Right atrium auricular region (tissue), 2 donors: Measurements from ENCODE around the gene CFAP221. TPM values are rescaled to one million over a fixed set of nuclear protein-coding genes. Genes with fewer than 3 reads are reported as not detected.

Experiments used
- DNase-seq: peaks from one replicate; pipeline ENCODE4 v3.0.0-alpha.2; 2019; ENCODE audit warnings: low spot score
- H3K27ac ChIP-seq, 2 donors: fragments of 200-600 bp; sonication (generic); 1 replicate in 1 of 2; 2 replicates in 1 of 2; pipeline ENCODE4 v1.5.1; 2016 to 2019
- H3K27me3 ChIP-seq, 2 donors: fragments of 200-600 bp; sonication (generic); one replicate each; pipeline versions ENCODE4 v1.5.1 to v1.6.0; 2017 to 2019
- H3K36me3 ChIP-seq: fragments of 200-600 bp; sonication (generic); one replicate; pipeline ENCODE4 v1.5.1; 2016
- H3K4me1 ChIP-seq, 2 donors: fragments of 200-600 bp; sonication (generic); one replicate each; pipeline versions ENCODE4 v1.5.1 to v1.6.0; 2017 to 2019
- H3K4me3 ChIP-seq, 2 donors: fragments of 200-600 bp; sonication (generic); 1 replicate in 1 of 2; 2 replicates in 1 of 2; pipeline ENCODE4 v1.5.1; 2017 to 2019; ENCODE audit warnings: mild to moderate bottlenecking in 1 of 2, moderate library complexity in 1 of 2
- H3K9me3 ChIP-seq, 2 donors: fragments of 200-600 bp; sonication (generic); one replicate each; pipeline ENCODE4 v1.5.1; 2019
- total RNA-seq, 2 donors: library from RNA; depleted of rRNA; stranded (reverse); fragments of >200 nt; gene quantifications; one replicate each; pipeline ENCODE4 v1.1.0, GENCODE V29; 2016
- TF ChIP-seq, protein P1 (sequence below), 2 donors: fragments of 200-600 bp; sonication (generic); IDR thresholded peaks; one replicate each; pipeline ENCODE4 v1.5.1; 2019; ENCODE audit warnings: antibody characterized with exemption in 2 of 2

Gene CFAP221
- total RNA-seq, 2 donors from 2014 or later: 0.44 to 1.1 TPM

DNA sequence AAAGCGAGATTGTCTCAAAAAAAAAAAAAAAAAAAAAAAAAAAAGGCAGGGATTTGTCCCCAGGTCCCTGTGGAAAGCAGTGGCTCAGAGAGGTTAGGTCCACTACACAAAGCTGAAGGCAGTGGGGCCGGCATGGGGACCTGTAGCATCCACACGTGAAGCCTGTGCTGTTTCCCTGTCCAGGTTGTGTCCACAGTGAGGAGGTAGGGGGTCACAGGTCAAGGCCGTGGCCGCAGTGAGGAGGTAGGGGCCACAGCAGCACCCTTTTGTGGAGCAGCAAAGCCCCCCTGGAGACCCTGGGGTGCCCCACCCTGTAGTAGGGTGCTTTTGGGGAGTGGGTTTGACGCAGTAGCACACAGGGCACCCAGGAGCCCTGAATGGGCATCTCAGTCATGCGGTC, 148.7 kb downstream of the CFAP221 start:
- H3K27me3 ChIP-seq: no peaks in the 10 kb centered on the region
- peaks cover 6% of the 10 kb centered on the region for H3K36me3 ChIP-seq
- TF ChIP-seq, protein P1, sequence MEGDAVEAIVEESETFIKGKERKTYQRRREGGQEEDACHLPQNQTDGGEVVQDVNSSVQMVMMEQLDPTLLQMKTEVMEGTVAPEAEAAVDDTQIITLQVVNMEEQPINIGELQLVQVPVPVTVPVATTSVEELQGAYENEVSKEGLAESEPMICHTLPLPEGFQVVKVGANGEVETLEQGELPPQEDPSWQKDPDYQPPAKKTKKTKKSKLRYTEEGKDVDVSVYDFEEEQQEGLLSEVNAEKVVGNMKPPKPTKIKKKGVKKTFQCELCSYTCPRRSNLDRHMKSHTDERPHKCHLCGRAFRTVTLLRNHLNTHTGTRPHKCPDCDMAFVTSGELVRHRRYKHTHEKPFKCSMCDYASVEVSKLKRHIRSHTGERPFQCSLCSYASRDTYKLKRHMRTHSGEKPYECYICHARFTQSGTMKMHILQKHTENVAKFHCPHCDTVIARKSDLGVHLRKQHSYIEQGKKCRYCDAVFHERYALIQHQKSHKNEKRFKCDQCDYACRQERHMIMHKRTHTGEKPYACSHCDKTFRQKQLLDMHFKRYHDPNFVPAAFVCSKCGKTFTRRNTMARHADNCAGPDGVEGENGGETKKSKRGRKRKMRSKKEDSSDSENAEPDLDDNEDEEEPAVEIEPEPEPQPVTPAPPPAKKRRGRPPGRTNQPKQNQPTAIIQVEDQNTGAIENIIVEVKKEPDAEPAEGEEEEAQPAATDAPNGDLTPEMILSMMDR (IDR thresholded peaks at IDR 0.05): no peak
- H3K4me1 ChIP-seq: peaks cover 0 to 8% of the 10 kb centered on the region in 2 donors
- H3K9me3 ChIP-seq: no peaks in the 10 kb centered on the region
- no peak overlapping the region for H3K27ac ChIP-seq
- DNase-seq: no peak
- no peak overlapping the region for H3K4me3 ChIP-seq

DNA sequence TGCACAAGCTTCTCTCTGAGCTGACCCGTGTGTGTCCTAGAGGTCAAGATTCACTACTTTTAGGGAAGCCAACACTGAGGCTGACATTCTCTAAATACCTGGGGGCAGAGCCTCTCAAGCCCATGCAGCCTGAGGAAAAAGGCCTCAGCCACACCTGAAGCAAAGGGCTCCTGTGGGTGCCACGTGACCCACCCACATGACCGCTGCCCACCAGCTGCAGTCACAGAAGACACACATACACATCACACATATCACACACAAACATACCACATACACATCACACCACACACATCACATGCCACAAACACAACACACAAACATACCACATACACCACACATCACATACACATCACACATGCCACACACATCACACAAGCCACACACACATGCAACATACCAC, 149.3 kb downstream of the CFAP221 start:
- Histone ChIP-seq H3K9me3 (no peaks in the 10 kb centered on the region), H3K27me3 (no peaks in the 10 kb centered on the region), H3K27ac (no peak overlapping the region), H3K4me3 (no peak overlapping the region), H3K4me1 (peaks cover 0 to 8% of the 10 kb centered on the region in 2 donors), H3K36me3 (peaks cover 6% of the 10 kb centered on the region)
- DNase-seq: no peak
- TF ChIP-seq, protein P1 (IDR thresholded peaks at IDR 0.05): no peak

DNA sequence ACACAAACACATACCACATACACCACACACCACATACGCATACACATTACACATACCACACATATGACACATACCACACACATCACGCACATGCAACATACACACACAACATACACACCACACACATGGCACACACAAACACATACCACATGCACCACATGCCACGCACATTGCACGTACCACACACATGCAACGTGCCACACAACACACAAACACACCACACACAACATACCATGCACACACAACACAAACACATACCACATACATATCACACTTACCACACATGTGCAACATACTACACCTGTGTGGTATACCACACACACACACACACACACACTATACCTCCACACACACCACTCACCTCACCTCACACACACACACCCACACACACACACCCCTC, 149.7 kb downstream of the CFAP221 start:
- TF ChIP-seq, protein P1 (IDR thresholded peaks at IDR 0.05): no peak
- no peak overlapping the region for H3K27ac ChIP-seq
- peaks cover 3% of the 10 kb centered on the region for H3K36me3 ChIP-seq
- H3K27me3 ChIP-seq: no peaks in the 10 kb centered on the region
- DNase-seq: no peak
- H3K9me3 ChIP-seq: no peaks in the 10 kb centered on the region
- H3K4me1 ChIP-seq: peaks cover 0 to 8% of the 10 kb centered on the region in 2 donors
- no peak overlapping the region for H3K4me3 ChIP-seq

DNA sequence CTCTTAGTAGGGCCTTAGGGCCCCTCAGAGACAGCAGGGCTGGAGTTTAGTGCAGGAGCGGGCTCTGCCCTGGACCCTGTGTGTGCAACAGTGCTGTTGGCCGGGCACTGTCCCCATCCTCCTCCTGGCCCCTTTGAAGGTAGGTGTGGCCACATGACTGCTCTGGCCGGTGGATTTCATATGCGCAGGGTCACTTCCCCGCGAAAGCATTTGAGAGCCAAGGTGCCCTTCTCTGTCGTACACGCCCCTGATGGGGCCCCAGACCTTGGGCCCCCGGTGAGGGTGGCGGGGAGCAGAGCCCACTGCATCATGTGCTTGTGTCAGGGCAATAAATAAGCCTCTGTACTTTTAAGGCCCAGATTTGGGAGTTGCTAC, 150.2 kb downstream of the CFAP221 start:
- no peaks in the 10 kb centered on the region for H3K9me3 ChIP-seq
- H3K36me3 ChIP-seq: no peaks in the 10 kb centered on the region
- H3K4me3 ChIP-seq: no peak overlapping the region
- no peak overlapping the region for H3K27ac ChIP-seq
- TF ChIP-seq, protein P1 (IDR thresholded peaks at IDR 0.05): no peak
- no peaks in the 10 kb centered on the region for H3K27me3 ChIP-seq
- H3K4me1 ChIP-seq: peaks cover 0 to 8% of the 10 kb centered on the region in 2 donors
- no peak for DNase-seq

DNA sequence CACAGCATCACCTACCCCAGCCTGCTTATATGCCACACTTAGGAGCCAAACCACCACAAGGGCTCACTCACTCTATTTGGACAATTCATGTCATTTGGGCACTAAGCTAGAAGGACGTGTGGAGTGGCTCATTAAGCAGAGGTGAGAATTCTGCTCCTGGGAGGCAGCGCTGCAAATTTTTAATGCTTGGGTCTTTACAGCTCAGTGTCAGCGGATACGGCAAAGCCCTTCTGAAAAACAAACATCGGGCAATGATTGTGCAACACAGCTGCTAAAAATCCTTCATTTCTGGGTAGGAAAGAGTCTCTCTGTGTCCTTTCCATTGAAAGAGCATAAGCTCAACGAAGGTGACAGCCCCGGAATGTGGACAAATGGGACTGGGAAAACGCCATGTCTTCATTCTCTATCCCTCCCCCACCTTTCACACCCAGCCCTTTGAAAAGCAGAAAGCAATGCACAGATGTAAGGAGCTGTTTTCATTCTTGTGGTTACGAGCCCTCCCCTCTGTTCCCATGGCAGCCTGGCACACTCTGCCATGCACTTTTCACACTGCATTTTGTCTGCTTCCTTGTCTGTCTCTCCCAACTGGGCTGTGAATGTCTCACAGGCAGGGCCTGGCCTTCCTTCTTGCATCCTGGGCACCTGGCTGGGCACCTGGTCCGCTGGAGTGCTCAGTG, 150.7 kb downstream of the CFAP221 start:
- Histone ChIP-seq H3K27me3 (no peaks in the 10 kb centered on the region), H3K9me3 (no peaks in the 10 kb centered on the region), H3K4me1 (peaks cover 0 to 8% of the 10 kb centered on the region in 2 donors), H3K36me3 (no peaks in the 10 kb centered on the region), H3K27ac (no peak overlapping the region), H3K4me3 (no peak overlapping the region)
- TF ChIP-seq, protein P1 (IDR thresholded peaks at IDR 0.05): no peak
- DNase-seq: no peak

DNA sequence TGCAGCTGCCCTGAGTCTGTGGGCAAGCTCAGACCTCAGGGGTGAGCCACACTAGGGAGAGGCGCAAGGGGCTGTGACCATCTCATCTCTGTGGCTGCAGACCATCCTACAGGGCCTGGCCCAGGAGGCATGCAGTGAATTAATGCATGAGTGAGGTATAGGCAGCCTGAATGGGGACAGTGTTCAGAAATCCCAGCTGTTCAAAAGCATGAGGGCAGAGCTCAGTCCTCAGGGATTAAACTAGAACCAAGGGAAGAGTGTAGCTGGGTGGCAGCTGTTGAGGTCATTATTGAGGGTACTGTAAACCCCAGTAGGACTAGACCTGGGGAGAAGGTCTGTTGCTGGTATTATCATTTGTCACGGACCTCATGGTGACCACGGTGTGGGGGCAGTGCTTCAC, 151.8 kb downstream of the CFAP221 start:
- peaks cover 0 to 8% of the 10 kb centered on the region in 2 donors for H3K4me1 ChIP-seq
- H3K27ac ChIP-seq: no peak overlapping the region
- no peak overlapping the region for H3K4me3 ChIP-seq
- no peak for DNase-seq
- TF ChIP-seq, protein P1 (IDR thresholded peaks at IDR 0.05): no peak
- H3K9me3 ChIP-seq: no peaks in the 10 kb centered on the region
- H3K36me3 ChIP-seq: no peaks in the 10 kb centered on the region
- H3K27me3 ChIP-seq: no peaks in the 10 kb centered on the region
